SJSA1 (cell line): Measurements from ENCODE around the gene FOXK2. TPM values are rescaled to one million over a fixed set of nuclear protein-coding genes. Genes with fewer than 3 reads are reported as not detected.
A peak's percentile ranks its signal among the peaks of the same experiment; 100 is the strongest.

Experiments used
- DNase-seq, 2 experiments: peaks; one replicate each; pipeline ENCODE4 v3.0.0-alpha.2; 2015 to 2020; ENCODE audit warnings: low spot score in 2 of 2, low read depth in 1 of 2
- H3K27ac ChIP-seq: fragments of 250-450 bp; sonication (Bioruptor Pico); 2 replicates; pipeline ENCODE4 v1.5.1; 2020; ENCODE audit warnings: mild to moderate bottlenecking, moderate library complexity
- H3K27me3 ChIP-seq: fragments of 250-450 bp; sonication (Bioruptor Pico); replicated peaks from 2 replicates; pipeline ENCODE4 v1.5.1; 2020; ENCODE audit warnings: mild to moderate bottlenecking, moderate library complexity
- H3K36me3 ChIP-seq: fragments of 250-450 bp; sonication (Bioruptor Pico); 2 replicates; pipeline ENCODE4 v1.5.1; 2020; ENCODE audit warnings: mild to moderate bottlenecking
- H3K4me1 ChIP-seq: fragments of 250-450 bp; sonication (Bioruptor Pico); replicated peaks from 2 replicates; pipeline ENCODE4 v1.6.1; 2021; ENCODE audit warnings: mild to moderate bottlenecking
- H3K4me3 ChIP-seq: fragments of 250-450 bp; sonication (Bioruptor Pico); 2 replicates; pipeline ENCODE4 v1.5.1; 2020; ENCODE audit warnings: mild to moderate bottlenecking
- H3K9me3 ChIP-seq: fragments of 250-450 bp; sonication (Bioruptor Pico); replicated peaks from 2 replicates; pipeline ENCODE4 v1.5.1; 2020; ENCODE audit warnings: mild to moderate bottlenecking
- total RNA-seq: library from RNA; depleted of rRNA; stranded (reverse); fragments of >200 nt; shearing (Covaris generic); gene quantifications from 2 replicates; pipeline ENCODE4 v1.2.3, GENCODE V29; 2014; rRNA removed

FOXK2 gene
- total RNA-seq, result 39.3 and 54.9 TPM in 2 replicates

DNA sequence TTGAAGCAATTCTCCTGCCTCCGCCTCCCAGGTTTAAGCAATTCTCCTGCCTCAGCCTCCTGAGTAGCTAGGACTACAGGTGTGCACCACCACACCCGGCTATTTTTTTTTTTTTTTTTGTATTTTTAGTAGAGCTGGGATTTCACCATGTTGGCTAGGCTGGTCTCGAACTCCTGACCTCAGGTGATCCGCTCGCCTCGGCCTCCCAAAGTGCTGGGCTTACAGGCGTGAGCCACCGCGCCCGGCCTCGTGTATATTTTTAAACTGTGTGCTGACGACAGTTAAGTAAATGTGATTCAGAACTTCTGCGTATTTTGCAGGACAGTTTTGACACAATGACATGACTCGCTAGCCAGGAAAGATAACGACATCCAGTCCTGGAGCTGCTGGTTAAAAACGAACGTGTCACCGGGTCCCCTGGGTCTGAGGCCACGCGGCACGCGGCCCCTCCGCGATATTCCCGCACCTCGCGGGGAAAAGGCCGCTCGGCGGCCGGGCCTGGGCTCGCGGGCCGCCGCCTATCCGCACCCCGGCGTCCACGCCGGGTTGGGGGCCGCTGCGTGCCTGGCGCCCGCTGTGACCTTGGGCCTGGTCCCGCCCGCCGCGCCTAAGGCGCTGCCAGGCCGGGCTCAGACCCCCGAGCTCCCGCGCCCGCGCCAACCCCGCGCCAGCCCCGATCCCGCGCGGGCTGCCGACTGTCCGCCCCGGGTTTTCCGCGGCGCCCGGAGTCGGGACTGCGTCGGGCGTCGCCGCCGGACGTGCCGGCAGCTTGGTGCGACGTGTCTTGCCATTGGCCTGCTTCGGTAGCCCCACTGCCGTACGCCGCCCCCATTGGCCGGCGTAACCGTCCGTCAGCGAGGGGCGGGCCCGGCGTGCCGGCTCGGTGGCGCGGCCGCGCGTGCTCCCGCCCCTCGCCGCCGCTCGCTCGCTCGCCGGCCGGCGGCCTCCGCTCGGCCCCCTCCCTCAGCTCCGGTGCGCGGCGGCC, at the start of gene FOXK2:
TSS of gene FOXK2 (plus strand) at position 907 of the 985 bp plus-strand sequence. CDS start 157 bp downstream, outside the sequence.
- DNase-seq, result peak; percentile 87 to 96
- peaks cover 24% of the 10 kb centered on the region for H3K4me1 ChIP-seq
- H3K27ac ChIP-seq, result peak within 1 kb of the TSS; percentile 92
- no peaks in the 10 kb centered on the region for H3K27me3 ChIP-seq
- peaks cover 28% of the 10 kb centered on the region for H3K36me3 ChIP-seq
- H3K9me3 ChIP-seq, result peaks cover 2% of the 10 kb centered on the region; the same call in 1 of the 2 replicates
- H3K4me3 ChIP-seq, result peak within 1 kb of the TSS; percentile 85

DNA sequence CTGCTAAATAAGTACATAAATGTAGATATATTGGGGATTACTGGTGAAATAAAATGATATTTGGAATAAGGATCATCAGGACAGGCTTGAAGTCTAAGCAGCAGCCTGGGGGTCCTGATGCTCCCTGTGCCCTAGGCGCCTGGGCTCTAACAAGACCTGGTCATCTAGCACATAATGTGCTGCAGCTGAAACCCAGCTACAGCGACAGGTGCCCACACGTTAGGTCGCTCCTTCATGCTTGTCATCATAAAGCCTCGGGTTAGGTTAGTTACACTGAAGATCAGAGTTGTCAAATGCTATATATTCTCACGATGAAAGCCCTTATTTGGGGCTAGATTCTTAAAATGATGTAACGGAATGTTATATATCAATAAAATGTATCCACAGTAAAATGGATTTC, 49.5 kb upstream of the FOXK2 start:
- H3K4me3 ChIP-seq, result no peak overlapping the region
- no peaks in the 10 kb centered on the region for H3K27me3 ChIP-seq
- peaks cover 78% of the 10 kb centered on the region for H3K36me3 ChIP-seq
- H3K9me3 ChIP-seq, result no peaks in the 10 kb centered on the region
- no peak for DNase-seq
- no peaks in the 10 kb centered on the region for H3K4me1 ChIP-seq
- H3K27ac ChIP-seq, result no peak overlapping the region

DNA sequence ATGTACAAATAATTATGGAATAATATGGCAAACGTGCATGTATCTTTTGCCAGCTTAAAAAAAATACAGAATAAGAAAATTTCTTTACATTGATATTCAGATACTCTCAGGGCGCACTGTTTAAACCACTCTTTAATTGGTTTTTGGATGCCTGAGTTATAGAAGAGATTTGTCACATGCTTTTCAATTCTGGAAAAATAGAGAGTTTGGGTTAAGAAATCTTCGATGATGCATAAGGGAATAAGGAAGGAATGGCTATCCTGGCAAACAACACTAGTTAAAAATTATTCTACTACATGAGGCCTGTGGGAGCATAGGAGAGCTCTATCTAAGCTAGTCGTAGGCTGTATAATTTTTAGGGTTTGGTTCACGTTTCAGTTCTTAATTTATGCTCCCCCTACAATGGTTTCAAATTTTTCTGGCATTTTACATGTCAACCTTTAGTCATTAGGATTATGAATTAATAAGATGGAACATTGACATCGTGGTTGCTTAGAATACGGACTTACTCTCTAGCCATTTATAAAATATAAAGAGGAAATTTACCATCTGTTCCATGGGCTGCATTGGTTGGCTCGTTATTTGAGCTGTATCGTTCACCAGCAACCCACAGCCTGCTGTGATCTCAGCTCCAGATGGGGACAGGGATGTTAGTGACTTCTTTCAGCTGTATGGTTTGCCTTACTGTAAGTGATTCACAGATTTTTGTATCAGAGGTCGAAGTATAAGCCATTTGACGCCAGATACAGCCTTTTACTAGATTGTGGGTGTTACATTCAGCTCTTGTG, 45.1 kb upstream of the FOXK2 start:
- Histone ChIP-seq H3K4me1 (no peaks in the 10 kb centered on the region), H3K36me3 (peaks cover 75% of the 10 kb centered on the region), H3K27me3 (no peaks in the 10 kb centered on the region), H3K4me3 (no peak overlapping the region), H3K27ac (no peak overlapping the region), H3K9me3 (no peaks in the 10 kb centered on the region)
- no peak for DNase-seq

DNA sequence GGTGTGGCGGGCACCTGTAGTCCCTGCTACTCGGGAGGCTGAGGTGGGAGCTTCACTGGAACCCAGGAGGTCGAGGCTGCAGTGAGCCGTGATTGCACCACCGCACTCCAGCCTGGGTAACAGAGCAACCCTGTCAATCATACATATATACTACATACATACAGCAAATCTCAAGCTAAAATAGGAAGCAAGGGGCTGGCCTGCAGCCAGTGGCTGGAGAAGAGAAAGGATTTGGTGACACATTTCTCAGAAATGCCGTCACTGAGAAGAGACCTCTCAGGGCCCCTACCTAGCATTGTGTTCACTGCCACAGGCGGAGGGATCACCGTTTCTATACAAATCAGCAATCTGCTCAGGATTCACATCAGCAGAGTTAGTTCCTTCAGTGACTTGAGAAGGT, 44.1 kb upstream of the FOXK2 start:
- no peak overlapping the region for H3K27ac ChIP-seq
- DNase-seq, result no peak
- no peak overlapping the region for H3K4me3 ChIP-seq
- no peaks in the 10 kb centered on the region for H3K4me1 ChIP-seq
- H3K27me3 ChIP-seq, result no peaks in the 10 kb centered on the region
- peaks cover 75% of the 10 kb centered on the region for H3K36me3 ChIP-seq
- no peaks in the 10 kb centered on the region for H3K9me3 ChIP-seq

DNA sequence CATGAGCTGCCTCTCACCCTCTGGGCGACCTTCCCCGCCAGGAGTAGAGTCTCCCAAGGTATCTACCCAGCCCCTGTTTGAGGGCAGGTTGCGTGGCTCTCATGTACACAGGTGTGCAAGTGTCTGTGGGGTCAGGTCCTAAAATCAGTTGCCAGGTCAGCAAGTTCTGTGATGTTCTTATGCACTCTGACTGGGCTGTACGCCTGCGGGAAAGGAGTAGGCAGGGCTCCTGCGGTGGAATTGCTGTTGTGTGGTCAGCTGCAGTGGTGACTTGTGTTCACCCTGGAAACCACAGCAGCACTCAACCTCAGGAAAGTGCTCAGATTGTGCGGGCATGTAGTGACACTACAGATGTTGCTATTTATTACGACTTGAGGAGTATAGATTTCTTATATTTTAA, 41.6 kb upstream of the FOXK2 start:
- Histone ChIP-seq H3K4me1 (no peaks in the 10 kb centered on the region), H3K27me3 (no peaks in the 10 kb centered on the region), H3K36me3 (peaks cover 92% of the 10 kb centered on the region), H3K4me3 (no peak overlapping the region), H3K27ac (no peak overlapping the region), H3K9me3 (no peaks in the 10 kb centered on the region)
- no peak for DNase-seq

DNA sequence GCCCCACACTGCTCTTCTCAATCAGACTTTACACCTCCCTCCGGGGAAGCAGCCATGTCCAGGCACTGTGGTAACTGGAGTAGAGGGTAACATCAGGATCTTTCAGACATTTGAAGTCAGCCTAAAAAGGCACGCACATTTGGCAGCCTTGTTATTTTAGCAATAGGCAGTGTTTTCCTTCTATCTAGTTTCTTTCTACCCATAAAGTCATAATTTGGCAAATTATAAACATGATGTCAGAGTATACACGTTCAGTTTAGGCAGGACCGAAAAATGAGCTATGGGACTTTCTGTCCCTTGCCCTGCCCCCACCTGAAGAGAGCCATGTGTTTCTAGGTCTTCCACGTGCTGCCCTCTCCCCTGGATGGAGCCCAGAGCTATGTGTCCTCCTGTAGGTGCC, 39.9 kb upstream of the FOXK2 start:
- no peak for DNase-seq
- Histone ChIP-seq H3K36me3 (peaks cover 92% of the 10 kb centered on the region), H3K4me3 (no peak overlapping the region), H3K9me3 (no peaks in the 10 kb centered on the region), H3K27me3 (no peaks in the 10 kb centered on the region), H3K4me1 (no peaks in the 10 kb centered on the region), H3K27ac (no peak overlapping the region)

DNA sequence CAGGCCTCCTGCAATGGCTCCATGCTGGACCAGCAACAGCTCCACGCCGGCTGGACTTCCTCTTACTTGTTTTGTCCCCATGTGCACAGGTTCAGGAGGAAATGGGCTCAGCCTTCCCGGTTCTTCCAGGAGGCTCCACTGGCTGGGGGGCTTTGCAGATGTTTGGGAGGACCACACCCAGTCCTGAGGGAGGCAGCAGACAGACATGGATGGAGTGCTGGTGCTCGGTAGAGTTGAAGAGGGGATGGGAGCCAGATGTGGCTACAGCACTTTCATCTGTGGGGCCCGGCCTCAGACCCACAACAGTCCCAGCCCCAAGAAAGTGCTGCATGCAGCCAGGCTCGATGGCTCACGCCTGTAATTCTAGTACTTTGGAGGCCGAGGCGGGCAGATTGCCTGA, 39.2 kb upstream of the FOXK2 start:
- no peaks in the 10 kb centered on the region for H3K27me3 ChIP-seq
- no peaks in the 10 kb centered on the region for H3K4me1 ChIP-seq
- no peak overlapping the region for H3K4me3 ChIP-seq
- H3K36me3 ChIP-seq, result peaks cover 92% of the 10 kb centered on the region
- H3K9me3 ChIP-seq, result no peaks in the 10 kb centered on the region
- DNase-seq, result no peak
- no peak overlapping the region for H3K27ac ChIP-seq

DNA sequence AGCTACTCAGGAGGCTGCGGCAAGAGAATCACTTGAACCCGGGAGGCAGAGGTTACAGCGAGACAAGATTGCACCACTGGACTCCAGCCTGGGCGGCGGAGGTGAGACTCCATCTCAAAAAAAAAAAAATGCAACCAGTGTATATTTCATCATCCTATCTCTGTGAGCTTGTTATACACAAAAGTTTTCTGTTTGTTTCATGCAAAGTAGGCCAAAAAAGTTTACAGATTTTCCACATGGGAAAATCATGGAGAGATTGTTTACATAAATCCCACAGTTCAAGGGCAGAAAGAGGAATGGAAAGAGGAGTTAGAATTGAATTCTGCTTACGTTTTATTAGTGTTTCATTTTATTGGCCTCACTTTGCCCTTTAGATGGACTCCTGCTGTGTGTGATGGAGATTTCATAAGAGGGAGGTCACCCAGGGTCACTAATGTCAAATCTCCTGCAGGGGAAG, 36.3 kb upstream of the FOXK2 start:
- no peak for DNase-seq
- H3K36me3 ChIP-seq, result peaks cover 94% of the 10 kb centered on the region
- H3K4me1 ChIP-seq, result no peaks in the 10 kb centered on the region
- no peak overlapping the region for H3K27ac ChIP-seq
- H3K27me3 ChIP-seq, result no peaks in the 10 kb centered on the region
- H3K9me3 ChIP-seq, result no peaks in the 10 kb centered on the region
- H3K4me3 ChIP-seq, result no peak overlapping the region

DNA sequence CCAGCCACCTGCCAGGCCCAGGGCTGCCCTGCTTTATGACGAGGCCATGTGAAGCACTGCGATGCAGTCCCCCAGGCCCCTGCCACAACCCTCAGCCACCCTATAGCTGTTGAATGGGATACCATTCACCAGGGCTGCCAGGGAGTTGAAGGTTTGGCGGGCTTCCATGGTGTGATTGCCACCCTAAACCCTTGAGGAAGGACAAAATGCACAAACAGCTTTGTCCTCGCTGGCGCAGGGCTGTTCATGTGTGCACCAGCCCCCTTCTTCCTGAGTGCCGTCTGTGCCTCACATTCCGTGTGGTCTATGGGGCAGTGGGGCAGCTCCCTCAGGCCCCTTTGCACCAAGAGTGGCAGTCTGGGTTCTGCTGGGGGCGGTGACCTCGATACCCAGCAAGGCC, 35.7 kb upstream of the FOXK2 start:
- no peak for DNase-seq
- Histone ChIP-seq H3K4me3 (no peak overlapping the region), H3K4me1 (no peaks in the 10 kb centered on the region), H3K27ac (no peak overlapping the region), H3K27me3 (no peaks in the 10 kb centered on the region), H3K36me3 (peaks cover 94% of the 10 kb centered on the region), H3K9me3 (no peaks in the 10 kb centered on the region)

DNA sequence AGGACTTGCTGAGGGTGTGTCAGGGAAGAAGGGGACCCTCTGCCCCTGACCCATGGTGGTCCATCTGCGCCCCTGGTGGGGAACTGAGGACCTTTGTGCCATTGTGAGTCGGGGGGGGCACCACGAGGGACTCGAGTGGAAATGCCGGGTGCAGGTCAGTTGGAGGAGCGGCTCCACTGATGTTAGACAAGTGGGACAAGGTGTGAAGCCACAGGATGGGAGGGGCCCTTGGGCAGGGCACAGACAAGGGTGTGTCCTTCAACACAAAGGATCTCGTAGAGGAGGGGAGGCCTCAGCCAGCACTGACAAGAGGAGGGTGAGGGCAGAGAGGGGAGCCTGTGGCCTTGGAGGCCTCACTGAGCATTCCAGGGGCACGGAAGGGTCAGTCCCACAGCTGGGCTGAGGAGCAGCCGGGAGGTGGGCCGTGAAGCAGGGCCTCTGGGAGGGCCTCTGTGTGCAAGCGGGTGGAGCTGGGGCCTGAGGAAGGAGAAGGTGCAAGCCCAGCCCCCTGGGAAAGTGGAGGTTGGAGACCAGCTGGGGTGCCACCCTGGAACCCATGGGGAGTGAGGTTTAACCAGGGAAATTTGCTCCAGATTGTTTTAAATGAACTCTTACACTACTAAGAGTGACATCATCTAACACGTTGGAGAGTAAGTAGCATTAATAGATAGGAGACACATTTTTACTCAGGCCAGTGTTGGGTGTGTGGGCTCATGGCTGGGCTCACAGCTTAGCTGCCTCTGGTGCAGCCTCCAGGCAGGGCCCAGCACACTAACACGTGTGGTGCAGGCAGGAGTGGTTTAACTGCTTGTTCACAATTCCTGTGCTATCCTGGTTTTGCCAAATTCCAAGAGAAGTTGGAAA, 33.1 kb upstream of the FOXK2 start:
- H3K36me3 ChIP-seq, result peaks cover 69% of the 10 kb centered on the region
- DNase-seq, result no peak
- no peak overlapping the region for H3K27ac ChIP-seq
- H3K4me1 ChIP-seq, result no peaks in the 10 kb centered on the region
- H3K4me3 ChIP-seq, result no peak overlapping the region
- H3K9me3 ChIP-seq, result no peaks in the 10 kb centered on the region
- no peaks in the 10 kb centered on the region for H3K27me3 ChIP-seq

DNA sequence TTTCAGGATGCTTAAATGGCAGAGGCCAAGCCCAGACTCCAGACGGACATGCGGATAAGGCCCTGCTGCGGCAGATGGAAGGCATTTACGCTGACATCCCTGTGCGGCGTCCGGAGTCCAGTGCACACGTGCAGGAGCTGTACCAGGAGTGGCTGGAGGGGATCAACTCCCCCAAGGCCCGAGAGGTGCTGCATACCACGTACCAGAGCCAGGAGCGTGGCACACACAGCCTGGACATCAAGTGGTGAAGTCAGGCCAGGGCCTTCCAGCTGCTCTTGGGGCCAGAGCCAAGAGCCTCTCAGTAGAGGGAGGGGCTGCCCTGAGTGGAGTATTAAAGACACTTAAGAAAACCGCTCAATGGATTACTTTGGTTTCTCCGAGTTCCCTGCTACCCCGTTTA, 31.6 kb upstream of the FOXK2 start:
- Histone ChIP-seq H3K27ac (no peak overlapping the region), H3K4me3 (no peak overlapping the region), H3K9me3 (no peaks in the 10 kb centered on the region), H3K36me3 (peaks cover 57% of the 10 kb centered on the region), H3K27me3 (no peaks in the 10 kb centered on the region), H3K4me1 (peaks cover 6% of the 10 kb centered on the region)
- no peak for DNase-seq

DNA sequence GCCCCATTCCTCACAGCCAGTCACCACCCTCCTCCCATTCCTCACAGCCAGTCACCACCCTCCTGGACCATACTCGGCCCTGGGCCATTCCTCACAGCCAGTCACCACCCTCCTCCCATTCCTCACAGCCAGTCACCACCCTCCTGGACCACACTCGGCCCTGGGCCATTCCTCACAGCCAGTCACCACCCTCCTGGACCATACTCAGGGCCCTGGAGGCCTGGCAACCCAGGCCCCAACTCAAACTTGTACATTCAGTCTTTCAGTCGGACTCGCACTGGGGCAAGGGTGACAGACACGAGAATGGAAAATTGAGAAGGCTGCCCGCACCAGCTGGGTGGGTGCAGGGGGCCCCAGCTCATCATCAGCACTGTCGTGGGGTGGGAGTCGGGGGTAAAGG, 30.4 kb upstream of the FOXK2 start:
- DNase-seq, result no peak
- Histone ChIP-seq H3K27ac (no peak overlapping the region), H3K4me3 (no peak overlapping the region)

DNA sequence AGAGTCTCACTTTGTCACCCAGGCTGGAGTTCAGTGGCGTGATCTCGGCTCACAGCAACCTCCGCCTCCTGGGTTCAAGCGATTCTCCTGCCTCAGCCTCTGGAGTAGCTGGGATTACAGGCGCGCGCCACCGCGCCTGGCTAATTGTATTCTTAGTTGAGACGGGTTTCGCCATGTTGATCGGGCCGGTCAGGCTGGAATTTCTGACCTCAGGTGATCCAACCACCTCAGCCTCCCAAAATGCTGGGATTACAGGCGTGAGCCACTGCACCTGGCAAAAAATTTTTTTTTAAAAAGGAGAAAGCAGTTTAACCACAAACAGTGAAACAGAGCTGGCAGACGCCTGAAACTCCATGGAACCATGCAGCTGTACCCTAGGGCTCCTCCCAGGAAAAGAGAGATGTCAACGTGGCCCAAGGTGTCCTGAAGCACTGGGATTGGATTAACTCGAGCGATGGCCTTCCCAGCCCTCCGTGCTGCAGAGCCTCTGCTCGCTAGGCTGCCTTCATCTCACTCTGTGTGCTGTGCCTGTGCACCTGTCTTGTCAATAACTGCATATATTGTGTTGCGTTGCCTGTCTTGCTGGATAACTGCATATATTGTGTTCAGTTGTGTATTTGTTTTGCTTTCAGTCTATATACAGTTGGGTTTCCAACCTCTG, 29.6 kb upstream of the FOXK2 start:
- DNase-seq, result no peak
- Histone ChIP-seq H3K4me1 (peaks cover 18% of the 10 kb centered on the region), H3K36me3 (peaks cover 36% of the 10 kb centered on the region), H3K27ac (no peak overlapping the region), H3K4me3 (no peak overlapping the region), H3K27me3 (no peaks in the 10 kb centered on the region), H3K9me3 (no peaks in the 10 kb centered on the region)

More for the DNA sequence above, 30.4 kb upstream of the FOXK2 start:
- Histone ChIP-seq H3K36me3 (peaks cover 44% of the 10 kb centered on the region), H3K4me1 (peaks cover 16% of the 10 kb centered on the region), H3K9me3 (no peaks in the 10 kb centered on the region), H3K27me3 (no peaks in the 10 kb centered on the region)
